ENCODE data around the gene ORAI2.
"Not testable (repeated sequence)": the region's sequence is repeated elsewhere in the genome, so short reads cannot be mapped to it uniquely, and the experiment has no call there.

The ORAI2 gene

DNA sequence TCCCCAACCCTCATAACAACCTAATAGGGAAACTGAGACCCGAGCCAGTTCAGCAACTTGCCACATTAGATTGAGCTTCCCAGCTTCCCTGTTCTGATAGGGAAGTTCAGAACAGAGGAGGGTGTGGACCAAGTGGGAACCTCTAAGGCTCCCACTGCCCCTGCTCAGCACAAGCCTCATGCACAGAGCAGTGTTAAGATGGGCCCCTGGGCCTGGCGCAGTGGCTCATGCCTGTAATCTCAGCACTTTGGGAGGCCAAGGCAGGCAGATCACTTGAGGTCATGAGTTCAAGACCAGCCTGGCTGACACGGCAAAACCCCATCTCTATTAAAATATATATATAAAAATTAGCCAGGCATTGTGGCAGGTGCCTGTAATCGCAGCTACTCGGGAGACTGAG is 63.9 kb downstream of the ORAI2 start:
- DNase-seq (ENCODE audit: low spot score), result not testable (repeated sequence)

DNA sequence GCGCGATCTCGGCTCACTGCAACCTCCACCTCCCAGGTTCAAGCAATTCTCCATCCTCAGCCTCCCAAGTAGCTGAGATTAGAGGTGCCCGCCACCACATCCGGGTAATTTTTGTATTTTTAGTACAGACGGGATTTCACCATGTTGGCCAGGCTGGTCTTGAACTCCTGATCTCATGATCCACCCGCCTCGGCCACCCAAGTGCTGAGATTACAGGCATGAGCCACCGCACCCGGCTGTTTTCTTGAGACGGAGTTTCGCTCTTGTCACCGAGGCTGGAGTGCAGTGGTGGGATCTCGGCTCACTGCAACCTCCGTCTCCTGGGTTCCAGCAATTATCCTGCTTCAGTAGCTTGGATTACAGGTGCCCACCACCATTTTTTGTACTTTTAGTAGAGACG is 64.9 kb downstream of the ORAI2 start:
- not testable (repeated sequence) for DNase-seq (ENCODE audit: low spot score)

DNA sequence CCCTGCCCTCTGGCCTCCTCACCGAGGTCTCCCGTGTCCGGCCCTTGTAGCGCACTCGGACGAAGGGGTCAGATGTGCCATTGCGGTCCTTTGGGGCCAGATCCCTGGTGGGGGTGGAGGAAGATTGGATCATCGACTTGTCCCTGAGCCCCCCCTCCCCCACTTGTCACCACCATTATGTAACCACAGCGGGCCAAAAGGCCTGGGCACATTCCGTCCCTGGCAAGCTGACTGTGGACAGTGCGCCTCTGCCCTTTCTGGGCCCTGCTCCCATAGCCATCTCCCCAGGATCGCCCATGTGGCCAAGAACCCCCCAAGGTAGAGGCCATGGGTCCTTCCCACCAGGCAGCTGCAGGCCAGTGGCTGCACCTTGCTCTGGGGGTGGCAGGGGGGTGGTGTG is 69.8 kb downstream of the ORAI2 start:
- not testable (repeated sequence) for DNase-seq (ENCODE audit: low spot score)

DNA sequence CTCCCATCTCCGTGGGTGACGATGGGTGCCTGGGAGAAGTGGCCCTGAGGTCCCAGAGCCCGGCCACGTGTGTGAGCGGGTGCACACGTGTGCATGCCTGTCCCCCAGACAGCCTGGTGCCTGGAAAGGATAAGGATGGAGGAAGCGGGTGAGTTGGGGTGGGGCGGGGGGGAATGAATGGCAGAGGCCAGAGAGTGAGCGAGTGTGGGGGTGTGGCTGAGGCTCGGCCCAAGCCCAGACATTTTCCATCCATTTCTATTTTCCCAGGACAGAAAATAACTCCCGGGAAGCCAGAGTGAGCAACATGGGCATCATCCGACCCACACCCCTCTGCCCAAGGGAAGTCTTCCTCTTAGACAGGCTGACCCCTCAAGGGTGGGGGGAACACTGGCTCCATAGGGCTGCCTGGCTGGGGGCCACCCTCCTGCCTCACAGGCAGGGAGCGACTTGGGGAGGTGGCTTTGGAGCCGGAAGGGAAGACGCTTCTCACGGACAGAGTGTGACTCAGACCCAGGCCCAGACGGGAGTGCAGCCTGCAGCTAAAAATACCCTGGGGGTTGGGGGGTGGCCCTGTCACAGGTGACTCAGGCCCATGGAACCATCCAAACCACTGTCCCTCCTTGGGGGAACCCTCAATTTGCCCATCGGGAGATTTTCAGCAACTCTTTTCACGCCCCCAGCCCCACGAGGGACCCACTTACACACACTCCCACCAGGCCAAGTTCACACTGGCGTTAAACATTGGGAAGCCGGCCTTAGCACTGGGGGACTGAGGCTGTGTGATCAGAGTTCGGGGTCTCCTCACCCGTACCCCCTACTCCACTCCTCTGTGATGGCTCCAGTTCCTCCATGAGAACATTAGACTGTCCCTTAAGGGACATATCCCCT is 72.2 kb downstream of the ORAI2 start:
- DNase-seq (ENCODE audit: low spot score), result not testable (repeated sequence)

Small RNAs within 50 kb of the gene (small RNA-seq; reads per million reads assigned to genes)
- gene MIR548O, result 0 reads per million in 2 experiments

All from SK-N-DZ (cell line).